Measurements from ENCODE around the gene OTOP3. TPM values are rescaled to one million over a fixed set of nuclear protein-coding genes. Genes with fewer than 3 reads are reported as not detected.

OTOP3 gene
- total RNA-seq, 1 experiment from 2014 or later = not detected

DNA sequence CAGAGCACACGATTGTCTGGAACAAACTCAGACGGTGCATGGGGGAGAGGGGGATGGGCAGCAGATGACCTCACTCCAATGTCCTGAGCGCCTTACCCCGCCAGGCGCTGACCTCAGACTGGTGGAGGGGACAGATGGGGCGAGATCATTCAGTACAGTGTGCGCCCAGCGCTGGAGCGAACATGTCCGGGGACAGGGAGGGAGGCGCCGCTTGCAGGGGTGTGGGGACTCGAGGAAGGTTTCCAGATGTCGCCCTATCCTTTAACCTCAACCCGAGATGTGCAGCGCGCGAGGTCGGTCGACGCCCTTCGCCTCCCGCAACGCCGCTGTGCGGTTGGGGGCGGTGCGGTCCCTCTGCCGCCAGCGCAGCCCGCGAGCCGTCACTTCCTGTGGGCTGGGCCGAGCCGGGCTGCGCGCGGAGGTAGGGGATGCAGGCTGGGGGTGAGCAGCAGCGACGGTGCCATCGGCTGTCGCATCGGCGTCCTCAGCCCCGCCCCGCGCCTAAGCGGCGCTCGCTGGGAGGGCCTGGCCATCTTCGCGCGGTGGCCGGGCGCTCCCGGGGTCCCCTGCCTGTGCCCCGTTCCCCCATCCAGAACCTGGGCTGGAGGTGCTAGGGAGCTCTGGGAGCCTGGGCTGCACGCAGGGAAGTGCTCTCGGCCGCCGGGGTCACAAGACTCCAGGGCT lies 46.4 kb downstream of the OTOP3 start (continued):
- TF ChIP-seq, protein P1, sequence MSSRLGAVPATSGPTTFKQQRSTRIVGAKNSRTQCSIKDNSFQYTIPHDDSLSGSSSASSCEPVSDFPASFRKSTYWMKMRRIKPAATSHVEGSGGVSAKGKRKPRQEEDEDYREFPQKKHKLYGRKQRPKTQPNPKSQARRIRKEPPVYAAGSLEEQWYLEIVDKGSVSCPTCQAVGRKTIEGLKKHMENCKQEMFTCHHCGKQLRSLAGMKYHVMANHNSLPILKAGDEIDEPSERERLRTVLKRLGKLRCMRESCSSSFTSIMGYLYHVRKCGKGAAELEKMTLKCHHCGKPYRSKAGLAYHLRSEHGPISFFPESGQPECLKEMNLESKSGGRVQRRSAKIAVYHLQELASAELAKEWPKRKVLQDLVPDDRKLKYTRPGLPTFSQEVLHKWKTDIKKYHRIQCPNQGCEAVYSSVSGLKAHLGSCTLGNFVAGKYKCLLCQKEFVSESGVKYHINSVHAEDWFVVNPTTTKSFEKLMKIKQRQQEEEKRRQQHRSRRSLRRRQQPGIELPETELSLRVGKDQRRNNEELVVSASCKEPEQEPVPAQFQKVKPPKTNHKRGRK (CRISPR knock-in tag; IDR thresholded peaks at IDR 0.05; ENCODE audit: borderline replicate concordance) = no peak
- TF ChIP-seq ESRRA (CRISPR knock-in tag; IDR thresholded peaks at IDR 0.05; ENCODE audit: borderline replicate concordance) (no peak), NFATC4 (CRISPR knock-in tag; IDR thresholded peaks at IDR 0.05) (no peak), ZNF423 (CRISPR knock-in tag; IDR thresholded peaks at IDR 0.05) (no peak), MYBL2 (CRISPR knock-in tag; IDR thresholded peaks at IDR 0.05) (no peak; the same call in none of the 2 replicates), CBFB (CRISPR knock-in tag; IDR thresholded peaks at IDR 0.05; ENCODE audit: low read depth) (0 out of 2 replicates have a peak, but pooled peaks have one; percentile 84), ZNF121 (CRISPR knock-in tag; IDR thresholded peaks at IDR 0.05) (0 out of 2 replicates have a peak, but pooled peaks have one; percentile 58), FOXP1 (CRISPR knock-in tag; IDR thresholded peaks at IDR 0.05; ENCODE audit: borderline replicate concordance) (peak; percentile 90; the same call in 1 of the 2 replicates), NFE2L1 (CRISPR knock-in tag; IDR thresholded peaks at IDR 0.05) (peak; percentile 63), GTF2I (CRISPR knock-in tag; conservative IDR thresholded peaks at IDR 0.05) (no peak), ZBTB21 (CRISPR knock-in tag; IDR thresholded peaks at IDR 0.05; ENCODE audit: borderline replicate concordance) (peak; percentile 94), ZNF317 (CRISPR knock-in tag; IDR thresholded peaks at IDR 0.05; ENCODE audit: borderline replicate concordance, low read depth) (no peak), HMGA2 (CRISPR knock-in tag; IDR thresholded peaks at IDR 0.05) (no peak), ZNF671 (CRISPR knock-in tag; IDR thresholded peaks at IDR 0.05) (no peak), ZNF232 (CRISPR knock-in tag; IDR thresholded peaks at IDR 0.05) (peak; percentile 87)
- TF ChIP-seq, protein P2, sequence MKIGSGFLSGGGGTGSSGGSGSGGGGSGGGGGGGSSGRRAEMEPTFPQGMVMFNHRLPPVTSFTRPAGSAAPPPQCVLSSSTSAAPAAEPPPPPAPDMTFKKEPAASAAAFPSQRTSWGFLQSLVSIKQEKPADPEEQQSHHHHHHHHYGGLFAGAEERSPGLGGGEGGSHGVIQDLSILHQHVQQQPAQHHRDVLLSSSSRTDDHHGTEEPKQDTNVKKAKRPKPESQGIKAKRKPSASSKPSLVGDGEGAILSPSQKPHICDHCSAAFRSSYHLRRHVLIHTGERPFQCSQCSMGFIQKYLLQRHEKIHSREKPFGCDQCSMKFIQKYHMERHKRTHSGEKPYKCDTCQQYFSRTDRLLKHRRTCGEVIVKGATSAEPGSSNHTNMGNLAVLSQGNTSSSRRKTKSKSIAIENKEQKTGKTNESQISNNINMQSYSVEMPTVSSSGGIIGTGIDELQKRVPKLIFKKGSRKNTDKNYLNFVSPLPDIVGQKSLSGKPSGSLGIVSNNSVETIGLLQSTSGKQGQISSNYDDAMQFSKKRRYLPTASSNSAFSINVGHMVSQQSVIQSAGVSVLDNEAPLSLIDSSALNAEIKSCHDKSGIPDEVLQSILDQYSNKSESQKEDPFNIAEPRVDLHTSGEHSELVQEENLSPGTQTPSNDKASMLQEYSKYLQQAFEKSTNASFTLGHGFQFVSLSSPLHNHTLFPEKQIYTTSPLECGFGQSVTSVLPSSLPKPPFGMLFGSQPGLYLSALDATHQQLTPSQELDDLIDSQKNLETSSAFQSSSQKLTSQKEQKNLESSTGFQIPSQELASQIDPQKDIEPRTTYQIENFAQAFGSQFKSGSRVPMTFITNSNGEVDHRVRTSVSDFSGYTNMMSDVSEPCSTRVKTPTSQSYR (CRISPR knock-in tag; IDR thresholded peaks at IDR 0.05) = peak; percentile 87
- TF ChIP-seq, protein P3, sequence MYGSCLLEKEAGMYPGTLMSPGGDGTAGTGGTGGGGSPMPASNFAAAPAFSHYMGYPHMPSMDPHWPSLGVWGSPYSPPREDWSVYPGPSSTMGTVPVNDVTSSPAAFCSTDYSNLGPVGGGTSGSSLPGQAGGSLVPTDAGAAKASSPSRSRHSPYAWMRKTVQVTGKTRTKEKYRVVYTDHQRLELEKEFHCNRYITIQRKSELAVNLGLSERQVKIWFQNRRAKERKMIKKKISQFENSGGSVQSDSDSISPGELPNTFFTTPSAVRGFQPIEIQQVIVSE (CRISPR knock-in tag; IDR thresholded peaks at IDR 0.05; ENCODE audit: borderline replicate concordance) = no peak
- TF ChIP-seq, protein P4, sequence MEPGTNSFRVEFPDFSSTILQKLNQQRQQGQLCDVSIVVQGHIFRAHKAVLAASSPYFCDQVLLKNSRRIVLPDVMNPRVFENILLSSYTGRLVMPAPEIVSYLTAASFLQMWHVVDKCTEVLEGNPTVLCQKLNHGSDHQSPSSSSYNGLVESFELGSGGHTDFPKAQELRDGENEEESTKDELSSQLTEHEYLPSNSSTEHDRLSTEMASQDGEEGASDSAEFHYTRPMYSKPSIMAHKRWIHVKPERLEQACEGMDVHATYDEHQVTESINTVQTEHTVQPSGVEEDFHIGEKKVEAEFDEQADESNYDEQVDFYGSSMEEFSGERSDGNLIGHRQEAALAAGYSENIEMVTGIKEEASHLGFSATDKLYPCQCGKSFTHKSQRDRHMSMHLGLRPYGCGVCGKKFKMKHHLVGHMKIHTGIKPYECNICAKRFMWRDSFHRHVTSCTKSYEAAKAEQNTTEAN (CRISPR knock-in tag; IDR thresholded peaks at IDR 0.05) = 0 out of 2 replicates have a peak, but pooled peaks have one; percentile 48
- TF ChIP-seq, protein P5, sequence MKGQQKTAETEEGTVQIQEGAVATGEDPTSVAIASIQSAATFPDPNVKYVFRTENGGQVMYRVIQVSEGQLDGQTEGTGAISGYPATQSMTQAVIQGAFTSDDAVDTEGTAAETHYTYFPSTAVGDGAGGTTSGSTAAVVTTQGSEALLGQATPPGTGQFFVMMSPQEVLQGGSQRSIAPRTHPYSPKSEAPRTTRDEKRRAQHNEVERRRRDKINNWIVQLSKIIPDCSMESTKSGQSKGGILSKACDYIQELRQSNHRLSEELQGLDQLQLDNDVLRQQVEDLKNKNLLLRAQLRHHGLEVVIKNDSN (CRISPR knock-in tag; IDR thresholded peaks at IDR 0.05) = peak; percentile 51; the same call in 1 of the 2 replicates
- TF ChIP-seq, protein P6, sequence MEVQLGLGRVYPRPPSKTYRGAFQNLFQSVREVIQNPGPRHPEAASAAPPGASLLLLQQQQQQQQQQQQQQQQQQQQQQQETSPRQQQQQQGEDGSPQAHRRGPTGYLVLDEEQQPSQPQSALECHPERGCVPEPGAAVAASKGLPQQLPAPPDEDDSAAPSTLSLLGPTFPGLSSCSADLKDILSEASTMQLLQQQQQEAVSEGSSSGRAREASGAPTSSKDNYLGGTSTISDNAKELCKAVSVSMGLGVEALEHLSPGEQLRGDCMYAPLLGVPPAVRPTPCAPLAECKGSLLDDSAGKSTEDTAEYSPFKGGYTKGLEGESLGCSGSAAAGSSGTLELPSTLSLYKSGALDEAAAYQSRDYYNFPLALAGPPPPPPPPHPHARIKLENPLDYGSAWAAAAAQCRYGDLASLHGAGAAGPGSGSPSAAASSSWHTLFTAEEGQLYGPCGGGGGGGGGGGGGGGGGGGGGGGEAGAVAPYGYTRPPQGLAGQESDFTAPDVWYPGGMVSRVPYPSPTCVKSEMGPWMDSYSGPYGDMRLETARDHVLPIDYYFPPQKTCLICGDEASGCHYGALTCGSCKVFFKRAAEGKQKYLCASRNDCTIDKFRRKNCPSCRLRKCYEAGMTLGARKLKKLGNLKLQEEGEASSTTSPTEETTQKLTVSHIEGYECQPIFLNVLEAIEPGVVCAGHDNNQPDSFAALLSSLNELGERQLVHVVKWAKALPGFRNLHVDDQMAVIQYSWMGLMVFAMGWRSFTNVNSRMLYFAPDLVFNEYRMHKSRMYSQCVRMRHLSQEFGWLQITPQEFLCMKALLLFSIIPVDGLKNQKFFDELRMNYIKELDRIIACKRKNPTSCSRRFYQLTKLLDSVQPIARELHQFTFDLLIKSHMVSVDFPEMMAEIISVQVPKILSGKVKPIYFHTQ (CRISPR knock-in tag; IDR thresholded peaks at IDR 0.05) = no peak
- TF ChIP-seq, protein P7, sequence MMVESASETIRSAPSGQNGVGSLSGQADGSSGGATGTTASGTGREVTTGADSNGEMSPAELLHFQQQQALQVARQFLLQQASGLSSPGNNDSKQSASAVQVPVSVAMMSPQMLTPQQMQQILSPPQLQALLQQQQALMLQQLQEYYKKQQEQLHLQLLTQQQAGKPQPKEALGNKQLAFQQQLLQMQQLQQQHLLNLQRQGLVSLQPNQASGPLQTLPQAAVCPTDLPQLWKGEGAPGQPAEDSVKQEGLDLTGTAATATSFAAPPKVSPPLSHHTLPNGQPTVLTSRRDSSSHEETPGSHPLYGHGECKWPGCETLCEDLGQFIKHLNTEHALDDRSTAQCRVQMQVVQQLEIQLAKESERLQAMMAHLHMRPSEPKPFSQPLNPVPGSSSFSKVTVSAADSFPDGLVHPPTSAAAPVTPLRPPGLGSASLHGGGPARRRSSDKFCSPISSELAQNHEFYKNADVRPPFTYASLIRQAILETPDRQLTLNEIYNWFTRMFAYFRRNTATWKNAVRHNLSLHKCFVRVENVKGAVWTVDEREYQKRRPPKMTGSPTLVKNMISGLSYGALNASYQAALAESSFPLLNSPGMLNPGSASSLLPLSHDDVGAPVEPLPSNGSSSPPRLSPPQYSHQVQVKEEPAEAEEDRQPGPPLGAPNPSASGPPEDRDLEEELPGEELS (CRISPR knock-in tag; IDR thresholded peaks at IDR 0.05) = peak; percentile 89
- TF ChIP-seq, protein P8, sequence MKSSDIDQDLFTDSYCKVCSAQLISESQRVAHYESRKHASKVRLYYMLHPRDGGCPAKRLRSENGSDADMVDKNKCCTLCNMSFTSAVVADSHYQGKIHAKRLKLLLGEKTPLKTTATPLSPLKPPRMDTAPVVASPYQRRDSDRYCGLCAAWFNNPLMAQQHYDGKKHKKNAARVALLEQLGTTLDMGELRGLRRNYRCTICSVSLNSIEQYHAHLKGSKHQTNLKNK (CRISPR knock-in tag; IDR thresholded peaks at IDR 0.05) = no peak
